ENCODE results near the gene ARHGAP23. TPM values are rescaled to one million over a fixed set of nuclear protein-coding genes. Genes with fewer than 3 reads are reported as not detected.
"Not testable (repeated sequence)": the region's sequence is repeated elsewhere in the genome, so short reads cannot be mapped to it uniquely, and the experiment has no call there.

ARHGAP23 gene
- total RNA-seq, 2 experiments from 2014 or later, result 0.40 TPM; not detected in 1

- no peak for DNase-seq
- Mint-ChIP-seq H3K9me3 (ENCODE audit: low read depth) (no peaks in the 10 kb centered on the region), H3K27me3 (no peaks in the 10 kb centered on the region), H3K36me3 (no peaks in the 10 kb centered on the region), H3K4me1 (no peaks in the 10 kb centered on the region), H3K4me3 (no peak overlapping the region), H3K27ac (no peak overlapping the region)
- CTCF ChIA-PET, result no interaction called here
- no peak for ATAC-seq
Observed at GRCh38 chr17:38464723-38465390, 36.6 kb downstream of the ARHGAP23 start.

GRCh38 chr17:38465391-38466345, 37.4 kb downstream of the ARHGAP23 start:
- ATAC-seq (no peak), DNase-seq (no peak)
- Mint-ChIP-seq H3K4me3 (no peak overlapping the region), H3K27ac (no peak overlapping the region), H3K27me3 (no peaks in the 10 kb centered on the region), H3K4me1 (no peaks in the 10 kb centered on the region), H3K9me3 (ENCODE audit: low read depth) (no peaks in the 10 kb centered on the region), H3K36me3 (no peaks in the 10 kb centered on the region)
- CTCF ChIA-PET, result no interaction called here

DNA sequence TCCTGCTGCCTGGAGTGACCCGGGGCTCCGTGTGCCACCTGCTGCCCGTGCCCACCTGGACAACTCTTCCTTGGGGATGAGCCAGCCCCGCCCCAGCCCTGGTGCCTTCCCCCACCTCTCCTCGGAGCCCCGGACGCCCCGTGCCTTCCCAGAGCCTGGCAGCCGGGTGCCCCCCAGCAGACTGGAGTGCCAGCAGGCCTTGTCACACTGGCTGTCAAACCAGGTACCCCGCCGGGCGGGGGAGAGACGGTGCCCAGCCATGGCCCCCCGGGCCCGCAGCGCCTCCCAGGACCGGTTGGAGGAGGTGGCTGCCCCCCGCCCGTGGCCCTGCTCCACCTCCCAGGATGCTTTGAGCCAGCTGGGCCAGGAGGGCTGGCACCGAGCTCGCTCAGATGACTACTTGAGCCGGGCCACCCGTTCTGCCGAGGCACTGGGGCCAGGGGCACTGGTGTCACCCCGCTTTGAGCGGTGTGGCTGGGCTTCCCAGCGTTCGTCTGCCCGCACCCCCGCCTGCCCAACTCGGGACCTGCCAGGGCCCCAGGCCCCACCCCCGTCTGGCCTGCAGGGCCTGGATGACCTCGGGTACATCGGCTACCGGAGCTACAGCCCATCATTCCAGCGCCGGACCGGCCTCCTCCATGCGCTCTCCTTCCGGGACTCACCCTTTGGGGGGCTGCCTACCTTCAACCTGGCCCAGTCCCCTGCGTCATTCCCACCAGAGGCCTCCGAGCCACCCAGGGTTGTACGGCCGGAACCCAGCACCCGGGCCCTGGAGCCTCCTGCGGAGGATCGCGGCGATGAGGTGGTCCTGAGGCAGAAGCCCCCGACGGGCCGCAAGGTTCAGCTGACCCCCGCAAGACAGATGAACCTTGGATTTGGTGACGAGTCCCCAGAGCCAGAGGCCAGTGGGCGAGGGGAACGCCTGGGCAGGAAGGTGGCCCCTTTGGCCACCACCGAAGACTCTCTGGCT, 38.4 kb downstream of the ARHGAP23 start:
- H3K4me3 Mint-ChIP-seq, result no peak overlapping the region
- H3K27ac Mint-ChIP-seq, result no peak overlapping the region
- CTCF ChIA-PET, result interaction anchor here (0.6 kb wide), 1 partner anchor 19 kb away, joined by 4 read pairs; no protein-coding TSS in a partner anchor
- H3K4me1 Mint-ChIP-seq, result no peaks in the 10 kb centered on the region
- ATAC-seq, result no peak
- DNase-seq, result no peak
- H3K27me3 Mint-ChIP-seq, result no peaks in the 10 kb centered on the region
- H3K9me3 Mint-ChIP-seq (ENCODE audit: low read depth), result no peaks in the 10 kb centered on the region
- H3K36me3 Mint-ChIP-seq, result no peaks in the 10 kb centered on the region

GRCh38 chr17:38467491-38467890, 39.2 kb downstream of the ARHGAP23 start:
- no peaks in the 10 kb centered on the region for H3K27me3 Mint-ChIP-seq
- DNase-seq, result no peak
- H3K4me1 Mint-ChIP-seq, result no peaks in the 10 kb centered on the region
- no peak for ATAC-seq
- H3K9me3 Mint-ChIP-seq (ENCODE audit: low read depth), result no peaks in the 10 kb centered on the region
- H3K4me3 Mint-ChIP-seq, result no peak overlapping the region
- CTCF ChIA-PET, result no interaction called here
- H3K27ac Mint-ChIP-seq, result no peak overlapping the region
- H3K36me3 Mint-ChIP-seq, result no peaks in the 10 kb centered on the region

- Mint-ChIP-seq H3K4me1 (no peaks in the 10 kb centered on the region), H3K4me3 (no peak overlapping the region), H3K9me3 (ENCODE audit: low read depth) (no peaks in the 10 kb centered on the region), H3K36me3 (no peaks in the 10 kb centered on the region), H3K27me3 (no peaks in the 10 kb centered on the region), H3K27ac (no peak overlapping the region)
- DNase-seq, result no peak
- ATAC-seq, result no peak
- CTCF ChIA-PET, result no interaction called here
Observed at GRCh38 chr17:38469875-38470274, 41.6 kb downstream of the ARHGAP23 start.

GRCh38 chr17:38471253-38471652, 43.0 kb downstream of the ARHGAP23 start:
- H3K4me3 Mint-ChIP-seq; H3K27me3 Mint-ChIP-seq; DNase-seq; ATAC-seq; H3K27ac Mint-ChIP-seq; H3K36me3 Mint-ChIP-seq; H3K9me3 Mint-ChIP-seq (ENCODE audit: low read depth); CTCF ChIA-PET; H3K4me1 Mint-ChIP-seq: not testable (repeated sequence)

DNA sequence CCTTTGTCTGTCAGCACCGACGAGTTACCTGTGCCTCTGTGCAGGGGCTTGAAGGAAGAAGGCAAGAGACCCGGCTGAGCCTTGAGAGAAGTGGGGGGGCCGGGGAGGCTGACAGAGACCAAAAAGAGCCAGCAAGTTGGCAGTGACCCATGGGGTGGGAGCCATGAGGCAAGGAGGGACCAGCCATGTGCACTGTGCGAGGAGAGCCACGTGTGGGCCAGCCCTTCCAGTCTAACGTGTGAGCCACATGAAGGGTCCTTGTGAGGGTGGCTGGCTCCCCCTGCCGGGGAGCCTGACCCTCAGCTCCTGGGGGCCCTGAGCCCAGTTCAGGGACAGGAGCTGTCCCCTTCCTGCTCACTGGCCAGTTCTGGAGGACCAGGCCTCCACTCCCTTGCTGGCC, 46.4 kb downstream of the ARHGAP23 start:
- H3K27ac Mint-ChIP-seq; CTCF ChIA-PET; DNase-seq; H3K27me3 Mint-ChIP-seq; H3K36me3 Mint-ChIP-seq; H3K4me3 Mint-ChIP-seq; ATAC-seq; H3K9me3 Mint-ChIP-seq (ENCODE audit: low read depth); H3K4me1 Mint-ChIP-seq: not testable (repeated sequence)

DNA sequence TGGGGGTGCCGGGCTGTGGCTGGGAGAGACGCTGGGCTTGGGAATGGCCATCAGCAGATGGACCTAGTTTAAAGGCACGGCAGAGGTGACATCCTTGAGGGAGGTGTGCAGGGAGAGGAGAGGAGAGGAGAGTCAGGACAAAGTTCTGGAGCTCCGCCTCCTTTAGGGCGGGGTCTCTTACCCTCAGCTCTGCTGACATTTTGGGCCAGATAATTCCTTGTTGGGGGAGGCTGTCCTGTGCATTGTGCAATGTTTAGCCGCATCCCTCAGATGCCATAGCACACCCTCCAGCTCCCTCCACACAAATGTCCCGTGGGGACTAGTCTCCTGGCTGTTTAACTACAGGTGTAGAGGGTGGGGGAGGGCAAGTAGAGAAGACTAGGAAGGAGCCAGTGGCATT, 48.3 kb downstream of the ARHGAP23 start:
- H3K36me3 Mint-ChIP-seq, result no peaks in the 10 kb centered on the region
- H3K27me3 Mint-ChIP-seq, result no peaks in the 10 kb centered on the region
- no peaks in the 10 kb centered on the region for H3K4me1 Mint-ChIP-seq
- H3K9me3 Mint-ChIP-seq (ENCODE audit: low read depth), result no peaks in the 10 kb centered on the region
- CTCF ChIA-PET, result no interaction called here
- ATAC-seq, result no peak
- H3K27ac Mint-ChIP-seq, result no peak overlapping the region
- no peak overlapping the region for H3K4me3 Mint-ChIP-seq
- DNase-seq, result no peak

- DNase-seq; H3K27me3 Mint-ChIP-seq; H3K36me3 Mint-ChIP-seq; ATAC-seq; H3K9me3 Mint-ChIP-seq (ENCODE audit: low read depth); CTCF ChIA-PET; H3K27ac Mint-ChIP-seq; H3K4me1 Mint-ChIP-seq; H3K4me3 Mint-ChIP-seq: not testable (repeated sequence)
Observed at GRCh38 chr17:38477417-38477816, 49.2 kb downstream of the ARHGAP23 start.

GRCh38 chr17:38477951-38478350, 49.7 kb downstream of the ARHGAP23 start:
- not testable (repeated sequence) for H3K9me3 Mint-ChIP-seq (ENCODE audit: low read depth)

DNA sequence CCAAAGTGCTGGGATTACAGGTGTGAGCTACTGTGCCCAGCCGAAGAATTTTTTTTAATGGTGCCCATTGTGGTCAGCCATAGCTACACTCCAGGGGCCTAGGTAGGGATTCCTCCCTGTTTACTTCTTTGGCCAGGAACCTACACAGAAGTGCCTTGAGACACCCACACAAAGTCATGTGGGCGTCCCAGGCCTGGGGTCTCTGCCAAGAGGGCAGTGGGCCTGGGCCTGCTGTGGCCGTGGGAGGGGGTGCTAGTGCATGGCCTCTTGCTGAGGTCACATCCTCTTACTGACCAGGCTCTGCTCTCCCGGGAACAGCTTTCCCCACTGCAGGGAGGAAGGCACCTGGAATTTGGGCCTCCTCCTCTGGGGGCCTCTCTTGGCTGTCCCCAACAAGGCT, 50.4 kb downstream of the ARHGAP23 start:
- H3K36me3 Mint-ChIP-seq; CTCF ChIA-PET; H3K4me3 Mint-ChIP-seq; H3K27ac Mint-ChIP-seq; ATAC-seq; H3K27me3 Mint-ChIP-seq; H3K9me3 Mint-ChIP-seq (ENCODE audit: low read depth); DNase-seq; H3K4me1 Mint-ChIP-seq: not testable (repeated sequence)

More at GRCh38 chr17:38477951-38478350, 49.7 kb downstream of the ARHGAP23 start:
- ATAC-seq, H3K4me1 Mint-ChIP-seq, DNase-seq, H3K27ac Mint-ChIP-seq, H3K4me3 Mint-ChIP-seq, CTCF ChIA-PET, H3K36me3 Mint-ChIP-seq, H3K27me3 Mint-ChIP-seq: not testable (repeated sequence)

DNA sequence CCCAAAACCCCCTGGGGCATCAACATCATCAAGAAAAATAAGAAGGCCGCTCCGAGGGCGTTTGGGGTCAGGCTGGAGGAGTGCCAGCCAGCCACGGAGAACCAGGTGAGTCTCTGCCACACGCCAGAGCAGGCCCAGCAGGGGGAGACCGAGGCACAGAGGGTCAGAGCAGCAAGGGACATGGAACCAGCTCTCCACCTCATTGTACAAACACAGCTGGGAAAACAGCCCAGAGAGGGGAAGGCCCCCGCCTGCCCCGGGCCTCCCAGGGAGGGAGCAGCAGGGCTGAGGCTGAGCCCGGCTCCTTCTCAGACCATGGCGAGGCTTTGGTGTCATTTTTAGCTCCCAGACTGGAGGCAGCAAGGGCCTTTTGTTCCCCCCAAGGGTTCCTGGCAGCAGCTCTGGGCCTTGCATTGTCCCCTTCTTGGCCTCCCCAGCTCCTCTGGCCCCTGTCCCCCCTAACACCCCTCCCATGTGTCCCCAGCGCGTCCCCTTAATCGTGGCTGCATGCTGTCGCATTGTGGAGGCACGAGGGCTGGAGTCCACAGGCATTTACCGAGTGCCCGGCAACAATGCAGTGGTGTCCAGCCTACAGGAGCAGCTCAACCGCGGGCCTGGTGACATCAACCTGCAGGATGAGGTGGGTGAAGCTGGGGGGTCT, 53.9 kb downstream of the ARHGAP23 start:
- ATAC-seq; DNase-seq; H3K27ac Mint-ChIP-seq; H3K36me3 Mint-ChIP-seq; H3K9me3 Mint-ChIP-seq (ENCODE audit: low read depth); H3K4me3 Mint-ChIP-seq: not testable (repeated sequence)
- peaks cover 13% of the 10 kb centered on the region for H3K27me3 Mint-ChIP-seq
- H3K4me1 Mint-ChIP-seq, result peaks cover 10% of the 10 kb centered on the region
- CTCF ChIA-PET, result interaction anchor here (1.9 kb wide), 1 partner anchor 58 kb away, joined by 5 read pairs; no protein-coding TSS in a partner anchor

GRCh38 chr17:38482700-38483043, 54.4 kb downstream of the ARHGAP23 start:
- not testable (repeated sequence) for ATAC-seq; H3K36me3 Mint-ChIP-seq; H3K9me3 Mint-ChIP-seq (ENCODE audit: low read depth); H3K4me3 Mint-ChIP-seq; DNase-seq; H3K27ac Mint-ChIP-seq
- CTCF ChIA-PET, result interaction anchor here (1.9 kb wide), 1 partner anchor 59 kb away, joined by 5 read pairs; no protein-coding TSS in a partner anchor
- H3K4me1 Mint-ChIP-seq, result peaks cover 10% of the 10 kb centered on the region
- H3K27me3 Mint-ChIP-seq, result peaks cover 15% of the 10 kb centered on the region
